Astrocyte of the spinal cord (primary cell): ENCODE data around the gene GSTA1.
"Not testable (repeated sequence)": the region's sequence is repeated elsewhere in the genome, so short reads cannot be mapped to it uniquely, and the experiment has no call there.

ENCODE experiments used
- DNase-seq: peaks from one replicate; pipeline ENCODE4 v3.0.0; 2011; ENCODE audit warnings: low read depth, low spot score
- H3K4me3 ChIP-seq: 2 replicates; pipeline ENCODE4 v1.5.1; 2011; ENCODE audit warnings: low read depth, mild to moderate bottlenecking, low read length, moderate library complexity
- in situ Hi-C: cut with HindIII; loops from 2 replicates; pipeline ENCODE4 v1.10.0; 2017; ENCODE audit warnings: low sequenced_read_pairs
- TF ChIP-seq, protein P1 (sequence below): IDR thresholded peaks from 2 replicates; pipeline ENCODE4 v1.5.1; 2012; ENCODE audit warnings: low read depth, mild to moderate bottlenecking, low read length, inconsistent platforms

Gene GSTA1

DNA sequence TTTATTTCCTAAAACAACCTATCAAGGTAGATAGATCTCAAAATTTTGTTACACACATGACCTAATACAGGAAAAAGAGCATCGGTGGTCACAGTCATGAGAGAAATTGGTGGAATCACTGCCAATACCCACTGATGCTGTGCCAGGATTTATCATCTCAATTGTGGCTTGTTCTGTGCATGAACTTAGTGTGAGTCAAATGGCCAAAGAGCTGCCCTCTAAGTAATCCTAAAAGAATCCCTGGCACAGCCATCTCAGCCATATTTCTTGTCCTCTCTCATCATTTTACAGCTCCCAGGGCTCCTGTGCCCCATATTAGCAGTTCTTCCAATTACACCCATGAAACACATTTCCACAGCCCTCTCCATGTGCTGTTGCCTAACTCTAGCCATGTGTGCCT, 30.9 kb upstream of the GSTA1 start:
- H3K4me3 ChIP-seq = no peak overlapping the region
- TF ChIP-seq, protein P1, sequence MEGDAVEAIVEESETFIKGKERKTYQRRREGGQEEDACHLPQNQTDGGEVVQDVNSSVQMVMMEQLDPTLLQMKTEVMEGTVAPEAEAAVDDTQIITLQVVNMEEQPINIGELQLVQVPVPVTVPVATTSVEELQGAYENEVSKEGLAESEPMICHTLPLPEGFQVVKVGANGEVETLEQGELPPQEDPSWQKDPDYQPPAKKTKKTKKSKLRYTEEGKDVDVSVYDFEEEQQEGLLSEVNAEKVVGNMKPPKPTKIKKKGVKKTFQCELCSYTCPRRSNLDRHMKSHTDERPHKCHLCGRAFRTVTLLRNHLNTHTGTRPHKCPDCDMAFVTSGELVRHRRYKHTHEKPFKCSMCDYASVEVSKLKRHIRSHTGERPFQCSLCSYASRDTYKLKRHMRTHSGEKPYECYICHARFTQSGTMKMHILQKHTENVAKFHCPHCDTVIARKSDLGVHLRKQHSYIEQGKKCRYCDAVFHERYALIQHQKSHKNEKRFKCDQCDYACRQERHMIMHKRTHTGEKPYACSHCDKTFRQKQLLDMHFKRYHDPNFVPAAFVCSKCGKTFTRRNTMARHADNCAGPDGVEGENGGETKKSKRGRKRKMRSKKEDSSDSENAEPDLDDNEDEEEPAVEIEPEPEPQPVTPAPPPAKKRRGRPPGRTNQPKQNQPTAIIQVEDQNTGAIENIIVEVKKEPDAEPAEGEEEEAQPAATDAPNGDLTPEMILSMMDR = no peak
- in situ Hi-C loops = no loop called here
- no peak for DNase-seq

- DNase-seq, H3K4me3 ChIP-seq, in situ Hi-C loops: not testable (repeated sequence)
These were observed 27.3 kb upstream of the GSTA1 start for GRCh38 chr6:52830869-52831268.

GRCh38 chr6:52829046-52829817, 25.6 kb upstream of the GSTA1 start:
- H3K4me3 ChIP-seq = no peak overlapping the region
- in situ Hi-C loops = no loop called here
- DNase-seq = no peak
- TF ChIP-seq, protein P1 = no peak

- DNase-seq, in situ Hi-C loops, H3K4me3 ChIP-seq: not testable (repeated sequence)
These were observed 25.0 kb upstream of the GSTA1 start for GRCh38 chr6:52828621-52829020.

- DNase-seq, in situ Hi-C loops, H3K4me3 ChIP-seq: not testable (repeated sequence)
These were observed 23.6 kb upstream of the GSTA1 start for GRCh38 chr6:52827073-52827783.

DNA sequence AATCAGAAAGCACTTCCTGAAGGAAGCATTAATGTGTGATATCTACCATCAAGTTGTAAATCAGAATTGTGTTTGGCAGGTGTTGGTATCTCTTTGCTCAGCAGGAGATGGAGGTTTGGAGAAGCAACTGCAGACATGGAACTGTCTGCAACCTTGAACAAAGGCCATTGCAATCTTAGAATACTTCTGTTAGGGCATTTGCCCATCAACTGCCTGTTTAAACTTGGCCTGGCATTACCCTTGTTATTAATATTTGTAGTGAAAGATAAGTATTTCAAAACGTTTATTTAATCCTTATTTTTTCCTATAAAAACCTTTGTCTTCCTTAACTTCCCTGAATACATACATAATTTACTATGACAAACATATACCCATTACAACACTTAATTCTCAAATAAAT, 22.9 kb upstream of the GSTA1 start:
- in situ Hi-C loops = no loop called here
- TF ChIP-seq, protein P1 = no peak
- H3K4me3 ChIP-seq = no peak overlapping the region
- no peak for DNase-seq

GRCh38 chr6:52825900-52826459, 22.4 kb upstream of the GSTA1 start:
- H3K4me3 ChIP-seq, DNase-seq, in situ Hi-C loops: not testable (repeated sequence)

GRCh38 chr6:52825270-52825793, 21.7 kb upstream of the GSTA1 start:
- in situ Hi-C loops, H3K4me3 ChIP-seq, DNase-seq: not testable (repeated sequence)

DNA sequence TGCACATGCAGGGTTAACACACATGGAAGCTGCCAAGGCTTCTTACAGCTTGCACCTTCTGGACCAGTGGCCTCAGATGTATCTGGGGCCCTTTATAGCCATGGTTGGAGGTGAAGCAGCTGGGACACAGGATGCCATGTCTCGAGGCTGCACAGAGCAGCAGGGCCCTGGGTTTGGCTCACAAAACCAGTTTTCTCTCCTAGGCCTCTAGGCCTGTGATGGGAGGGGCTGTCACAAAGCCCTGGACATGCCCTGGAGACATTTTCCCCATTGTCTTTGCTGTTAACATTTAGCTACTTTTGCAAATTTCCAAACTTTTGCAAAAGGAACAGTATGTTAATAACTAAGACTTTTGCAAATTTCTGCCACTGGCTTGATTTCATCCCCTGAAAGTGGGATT, 18.2 kb upstream of the GSTA1 start:
- DNase-seq = no peak
- H3K4me3 ChIP-seq = no peak overlapping the region
- in situ Hi-C loops = no loop called here
- TF ChIP-seq, protein P1 = no peak
